Endothelial cell of umbilical vein (primary cell): ENCODE results near the gene THAP4. TPM values are rescaled to one million over a fixed set of nuclear protein-coding genes. Genes with fewer than 3 reads are reported as not detected.

Experiments used
- BruUV-seq: library from RNA; stranded (reverse); fragments of 400-500 nt; replicated peaks from 2 replicates; lab custom pipeline; 2021; lab: Mats Ljungman, UMichigan
- CTCF ChIA-PET: fragments of 300-600, 350-600 bp; sonication (Branson Sonifier 250); formaldehyde crosslinking; loops from one replicate; lab custom pipeline; 2021; ENCODE audit warnings: antibody characterized with exemption, inconsistent platforms; lab: Charles Lee
- POLR2A ChIA-PET: fragments of 300-600, 350-600 bp; sonication (Branson Sonifier 250); formaldehyde crosslinking; loops from one replicate; lab custom pipeline; 2021; ENCODE audit warnings: antibody characterized with exemption, inconsistent platforms; lab: Charles Lee
- DNase-seq: peaks from one replicate; pipeline ENCODE4 v3.0.0-alpha.2; 2011; ENCODE audit warnings: low read depth, low spot score
- FAIRE-seq: peaks from 2 replicates; lab custom pipeline; 2011; peaks lifted over from hg19 to GRCh38; lab: Jason Lieb, UNC
- H2AFZ ChIP-seq: 2 replicates; pipeline ENCODE4 v1.6.0; 2012; ENCODE audit warnings: low read depth, low read length, control low read depth, inconsistent platforms
- H3K27ac ChIP-seq: 2 replicates; pipeline ENCODE4 v1.5.1; 2011; ENCODE audit warnings: low read depth, mild to moderate bottlenecking, control low read depth, low read length, moderate library complexity; ENCODE audit not compliant: insufficient read depth
- H3K27me3 ChIP-seq, 2 experiments: 2 replicates each; pipeline versions ENCODE4 v1.6.0 to v1.6.1; 2011; ENCODE audit warnings: low read length in 2 of 2, mixed read lengths in 1 of 2; ENCODE audit not compliant: control insufficient read depth in 2 of 2, insufficient read depth in 2 of 2
- H3K36me3 ChIP-seq, 2 experiments: 2 replicates in 1 of 2; 3 replicates in 1 of 2; pipeline ENCODE4 v1.5.1; 2011; ENCODE audit warnings: low read length in 2 of 2, mild to moderate bottlenecking in 1 of 2, moderate library complexity in 1 of 2; ENCODE audit not compliant: control insufficient read depth in 2 of 2, insufficient read depth in 2 of 2; ENCODE audit errors: extremely low read depth in 1 of 2
- H3K4me1 ChIP-seq: 3 replicates; pipeline ENCODE4 v1.5.1; 2011; ENCODE audit warnings: mild to moderate bottlenecking, low read length; ENCODE audit not compliant: control insufficient read depth, insufficient read depth; ENCODE audit errors: extremely low read depth
- H3K4me2 ChIP-seq: 2 replicates; pipeline ENCODE4 v1.6.1; 2011; ENCODE audit warnings: low read length, control low read depth, mixed read lengths; ENCODE audit not compliant: insufficient read depth
- H3K4me3 ChIP-seq, 3 experiments: fragments of 200-600 bp in 1 of 3; sonication (generic), shearing (Covaris generic) in 1 of 3; replicated peaks in 1 of 3; 2 replicates each; pipeline ENCODE4 v1.5.1; 2011 to 2016; ENCODE audit warnings: control low read depth in 3 of 3, low read length in 3 of 3, mild to moderate bottlenecking in 2 of 3, inconsistent platforms in 1 of 3, low read depth in 1 of 3, moderate library complexity in 1 of 3; ENCODE audit not compliant: insufficient read depth in 1 of 3
- H3K79me2 ChIP-seq: 2 replicates; pipeline ENCODE4 v1.6.0; 2012; ENCODE audit warnings: low read length, inconsistent platforms; ENCODE audit not compliant: control insufficient read depth, insufficient read depth
- H3K9ac ChIP-seq: replicated peaks from 2 replicates; pipeline ENCODE3; 2011; ENCODE audit warnings: low read length, control low read depth; ENCODE audit not compliant: insufficient read depth; ENCODE audit errors: extremely low read depth
- H3K9me1 ChIP-seq: replicated peaks from 3 replicates; pipeline ENCODE4 v1.6.0; 2011; ENCODE audit warnings: mild to moderate bottlenecking, low read length; ENCODE audit not compliant: control insufficient read depth, insufficient read depth; ENCODE audit errors: extremely low read depth
- H3K9me3 ChIP-seq: replicated peaks from 2 replicates; pipeline ENCODE4 v1.5.1; 2012; ENCODE audit warnings: low read length, inconsistent platforms; ENCODE audit not compliant: control insufficient read depth, insufficient read depth
- H4K20me1 ChIP-seq: replicated peaks from 2 replicates; pipeline ENCODE3; 2011; ENCODE audit warnings: mild to moderate bottlenecking, low read length; ENCODE audit not compliant: control insufficient read depth, insufficient read depth; ENCODE audit errors: extremely low read depth
- CTCF ChIP-seq, 2 donors: IDR thresholded peaks; 1 replicate in 1 of 2; 2 replicates in 1 of 2; pipeline ENCODE4 v1.5.1; 2011; ENCODE audit warnings: low read length in 2 of 2, mild to moderate bottlenecking in 2 of 2, moderate library complexity in 2 of 2, control low read depth in 1 of 2, inconsistent platforms in 1 of 2, low read depth in 1 of 2; ENCODE audit not compliant: insufficient read depth in 1 of 2; ENCODE audit errors: extremely low read depth in 1 of 2
- EZH2 ChIP-seq: IDR thresholded peaks from 2 replicates; pipeline ENCODE4 v1.6.1; 2012; ENCODE audit warnings: borderline replicate concordance, low read depth, mild to moderate bottlenecking, moderate library complexity, low read length, inconsistent platforms; ENCODE audit not compliant: severe bottlenecking
- FOS ChIP-seq: IDR thresholded peaks from 2 replicates; pipeline ENCODE4 v1.6.1; 2011; ENCODE audit warnings: mild to moderate bottlenecking, low read length, moderate library complexity, borderline replicate concordance; ENCODE audit not compliant: insufficient read depth
- GATA2 ChIP-seq: IDR thresholded peaks from 2 replicates; pipeline ENCODE4 v1.7.0; 2011; ENCODE audit warnings: low read depth, mild to moderate bottlenecking, moderate library complexity, mixed read lengths, low read length; ENCODE audit not compliant: insufficient read length, insufficient read depth
- JUN ChIP-seq: IDR thresholded peaks from 2 replicates; pipeline ENCODE4 v1.6.1; 2011; ENCODE audit warnings: borderline replicate concordance, low read depth; ENCODE audit not compliant: insufficient read length, insufficient read depth
- MAX ChIP-seq: IDR thresholded peaks from 2 replicates; pipeline ENCODE4 v1.6.1; 2011; ENCODE audit not compliant: insufficient read depth, insufficient read length
- MYC ChIP-seq: IDR thresholded peaks from one replicate; pipeline ENCODE4 v1.6.1; 2011; ENCODE audit warnings: mild to moderate bottlenecking, low read depth, low read length
- POLR2A ChIP-seq: IDR thresholded peaks from 2 replicates; pipeline ENCODE4 v1.6.1; 2012; ENCODE audit warnings: low read depth, mild to moderate bottlenecking, control low read depth, low read length
- POLR2AphosphoS5 ChIP-seq: IDR thresholded peaks from 2 replicates; pipeline ENCODE4 v1.6.1; 2012; ENCODE audit warnings: low read depth, mild to moderate bottlenecking, control low read depth, low read length, moderate library complexity; ENCODE audit not compliant: insufficient read depth
- dilution Hi-C: fragments of 300-500 bp; cut with MboI; formaldehyde crosslinking; loops from one replicate; pipeline ENCODE4 v1.15.0; 2019; ENCODE audit warnings: low sequenced_read_pairs; ENCODE audit not compliant: extremely low pct_ligation_motif_present
- intact Hi-C: fragments of 100-400 bp; cut with micrococcal nuclease; formaldehyde crosslinking; loops from one replicate; pipeline ENCODE4 v1.10.0; 2022
- polyA plus RNA-seq, 4 experiments: library from polyadenylated mRNA; depleted of rRNA in 3 of 4; stranded (reverse) in 3 of 4; unstranded in 1 of 4; fragments of >200 nt; gene quantifications; 2 replicates each; pipeline versions ENCODE4 v1.2.1 to v1.2.3, GENCODE V29; 2011 to 2012; ENCODE audit warnings: missing spikeins in 1 of 4
- total RNA-seq: library from RNA; stranded (reverse); gene quantifications from 2 replicates; pipeline ENCODE4 v1.2.3, GENCODE V29; 2021

THAP4 gene
- total and polyA plus RNA-seq, 2 donors (not counting 3 experiments of a cell fraction or from before 2014, with no cell fraction given): 45.4 to 47.4 TPM

DNA sequence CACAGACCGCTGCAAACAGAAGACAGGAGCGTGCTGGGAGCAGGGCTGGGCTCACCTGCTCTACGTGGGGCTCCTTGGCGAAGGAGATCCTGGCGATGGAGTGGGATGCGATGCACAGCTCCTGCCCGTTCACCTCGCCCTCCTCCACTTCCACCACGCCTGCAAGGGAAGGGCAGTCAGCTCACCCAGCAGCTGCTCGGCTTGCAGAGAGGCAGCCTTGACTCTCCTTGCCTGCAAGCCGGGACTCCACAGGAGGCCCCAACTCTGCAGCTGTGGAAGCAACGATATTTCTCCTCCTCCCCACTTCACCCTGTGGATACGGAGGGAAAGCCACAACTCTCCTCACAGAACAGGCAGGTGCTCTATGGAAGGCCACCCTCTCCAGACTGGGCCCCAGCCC, 35.1 kb downstream of the THAP4 start:
- CTCF ChIA-PET: no interaction called here
- Histone ChIP-seq H3K9me1 (no peaks in the 10 kb centered on the region), H3K27ac (no peak overlapping the region), H3K4me2 (no peak overlapping the region), H3K9me3 (no peaks in the 10 kb centered on the region), H3K27me3 (no peaks in the 10 kb centered on the region), H3K4me3 (no peak overlapping the region), H3K9ac (no peak overlapping the region), H3K79me2 (no peaks in the 10 kb centered on the region), H3K36me3 (peaks cover 5 to 18% of the 10 kb centered on the region in 2 experiments), H4K20me1 (no peaks in the 10 kb centered on the region), H3K4me1 (peaks cover 8% of the 10 kb centered on the region), H2AFZ (no peak overlapping the region)
- dilution Hi-C loops: no loop called here
- intact Hi-C loops: no loop called here
- BruUV-seq: no TSS peak
- no peak for TF ChIP-seq FOS
- TF ChIP-seq EZH2: no peak
- no peak for TF ChIP-seq GATA2
- no peak for TF ChIP-seq MAX
- no peak for TF ChIP-seq POLR2AphosphoS5
- no peak for TF ChIP-seq JUN
- TF ChIP-seq CTCF (IDR thresholded peaks at IDR 0.05; ENCODE audit: extremely low read depth in 1 of 2, insufficient read depth in 1 of 2, low read depth in 1 of 2, low read length in 2 of 2): no peak
- no peak for TF ChIP-seq POLR2A
- TF ChIP-seq MYC: no peak
- POLR2A ChIA-PET: no interaction called here
- DNase-seq: no peak
- no peak for FAIRE-seq
